ENCODE measurements around the gene KCNC4.

DNA sequence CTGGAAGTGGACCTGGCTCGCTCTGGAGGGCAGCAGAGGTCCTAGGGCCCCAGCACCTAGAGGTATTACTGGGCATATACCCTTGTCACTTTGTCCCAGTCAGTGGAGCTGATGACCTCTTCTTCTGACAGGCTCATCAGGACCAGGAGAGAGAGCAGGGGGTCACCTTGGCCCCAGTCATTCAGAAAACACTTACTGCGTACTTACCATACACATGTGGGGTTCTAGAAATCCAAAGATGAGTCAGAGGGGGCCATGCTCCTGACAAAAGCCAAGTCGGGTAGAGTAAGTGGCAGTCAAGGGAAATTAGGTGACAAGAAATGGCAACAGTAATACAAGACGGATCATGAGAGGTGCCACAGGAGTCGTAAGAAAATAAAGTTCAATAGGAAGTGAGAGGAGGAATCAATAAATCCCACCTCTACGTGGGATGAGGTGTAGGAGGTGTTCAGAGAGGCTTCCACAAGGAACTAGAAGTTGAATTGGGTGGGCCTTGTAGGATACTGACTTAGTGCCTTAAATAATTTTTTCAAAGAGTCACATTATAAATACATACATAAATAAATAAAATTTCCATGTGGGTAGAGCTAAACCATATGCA, 6.8 kb downstream of the KCNC4 start:
- TF ChIP-seq, protein P1, sequence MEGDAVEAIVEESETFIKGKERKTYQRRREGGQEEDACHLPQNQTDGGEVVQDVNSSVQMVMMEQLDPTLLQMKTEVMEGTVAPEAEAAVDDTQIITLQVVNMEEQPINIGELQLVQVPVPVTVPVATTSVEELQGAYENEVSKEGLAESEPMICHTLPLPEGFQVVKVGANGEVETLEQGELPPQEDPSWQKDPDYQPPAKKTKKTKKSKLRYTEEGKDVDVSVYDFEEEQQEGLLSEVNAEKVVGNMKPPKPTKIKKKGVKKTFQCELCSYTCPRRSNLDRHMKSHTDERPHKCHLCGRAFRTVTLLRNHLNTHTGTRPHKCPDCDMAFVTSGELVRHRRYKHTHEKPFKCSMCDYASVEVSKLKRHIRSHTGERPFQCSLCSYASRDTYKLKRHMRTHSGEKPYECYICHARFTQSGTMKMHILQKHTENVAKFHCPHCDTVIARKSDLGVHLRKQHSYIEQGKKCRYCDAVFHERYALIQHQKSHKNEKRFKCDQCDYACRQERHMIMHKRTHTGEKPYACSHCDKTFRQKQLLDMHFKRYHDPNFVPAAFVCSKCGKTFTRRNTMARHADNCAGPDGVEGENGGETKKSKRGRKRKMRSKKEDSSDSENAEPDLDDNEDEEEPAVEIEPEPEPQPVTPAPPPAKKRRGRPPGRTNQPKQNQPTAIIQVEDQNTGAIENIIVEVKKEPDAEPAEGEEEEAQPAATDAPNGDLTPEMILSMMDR (IDR thresholded peaks at IDR 0.05), result no peak
- no peak for TF ChIP-seq POLR2A (IDR thresholded peaks at IDR 0.05)

Data from testis (tissue), 2 donors.